Activated naive CD8-positive, alpha-beta T cell treated with anti-CD3 and anti-CD28 coated beads, Interleukin-2, amount 50 U/mL, for 24 hours (primary cell): ENCODE measurements around the gene NACC2.
"Not testable (repeated sequence)": the region's sequence is repeated elsewhere in the genome, so short reads cannot be mapped to it uniquely, and the experiment has no call there.

ENCODE experiments used
- ATAC-seq: fragments of 150-1000 bp; cut with Tn5 transposase; one replicate; pipeline ENCODE4 v1.10.0; 2021
- DNase-seq: peaks from one replicate; pipeline ENCODE4 v3.0.0; 2021
- H3K27ac Mint-ChIP-seq: one replicate; pipeline ENCODE4 v1.8.0; 2021; ENCODE audit warnings: mild to moderate bottlenecking, mixed read lengths
- H3K27me3 Mint-ChIP-seq: one replicate; pipeline ENCODE4 v1.8.0; 2021; ENCODE audit warnings: mixed read lengths
- H3K36me3 Mint-ChIP-seq: one replicate; pipeline ENCODE4 v1.8.0; 2021; ENCODE audit warnings: low read depth, mixed read lengths
- H3K4me1 Mint-ChIP-seq: one replicate; pipeline ENCODE4 v1.8.0; 2021; ENCODE audit warnings: mixed read lengths
- H3K4me3 Mint-ChIP-seq: one replicate; pipeline ENCODE4 v1.8.0; 2021; ENCODE audit warnings: mild to moderate bottlenecking, moderate library complexity, mixed read lengths
- H3K9me3 Mint-ChIP-seq: one replicate; pipeline ENCODE4 v1.8.0; 2021; ENCODE audit warnings: mixed read lengths

Gene NACC2

DNA sequence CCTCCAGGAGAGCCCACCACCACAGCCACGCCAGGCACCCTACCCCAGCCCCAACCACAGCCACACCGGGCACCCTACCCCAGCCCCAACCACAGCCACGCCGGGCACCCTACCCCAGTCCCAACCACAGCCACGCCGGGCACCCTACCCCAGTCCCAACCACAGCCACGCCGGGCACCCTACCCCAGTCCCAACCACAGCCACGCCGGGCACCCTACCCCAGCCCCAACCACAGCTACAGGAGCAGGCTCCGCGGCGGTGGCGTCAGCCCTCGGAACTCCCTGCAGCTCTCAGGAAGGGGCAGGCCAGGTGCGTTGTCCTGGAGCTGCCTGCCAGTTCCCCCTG, 128.2 kb downstream of the NACC2 start:
- ATAC-seq, H3K27ac Mint-ChIP-seq, H3K27me3 Mint-ChIP-seq, H3K36me3 Mint-ChIP-seq, H3K9me3 Mint-ChIP-seq, DNase-seq, H3K4me3 Mint-ChIP-seq: not testable (repeated sequence)
- peaks cover 17% of the 10 kb centered on the region for H3K4me1 Mint-ChIP-seq

DNA sequence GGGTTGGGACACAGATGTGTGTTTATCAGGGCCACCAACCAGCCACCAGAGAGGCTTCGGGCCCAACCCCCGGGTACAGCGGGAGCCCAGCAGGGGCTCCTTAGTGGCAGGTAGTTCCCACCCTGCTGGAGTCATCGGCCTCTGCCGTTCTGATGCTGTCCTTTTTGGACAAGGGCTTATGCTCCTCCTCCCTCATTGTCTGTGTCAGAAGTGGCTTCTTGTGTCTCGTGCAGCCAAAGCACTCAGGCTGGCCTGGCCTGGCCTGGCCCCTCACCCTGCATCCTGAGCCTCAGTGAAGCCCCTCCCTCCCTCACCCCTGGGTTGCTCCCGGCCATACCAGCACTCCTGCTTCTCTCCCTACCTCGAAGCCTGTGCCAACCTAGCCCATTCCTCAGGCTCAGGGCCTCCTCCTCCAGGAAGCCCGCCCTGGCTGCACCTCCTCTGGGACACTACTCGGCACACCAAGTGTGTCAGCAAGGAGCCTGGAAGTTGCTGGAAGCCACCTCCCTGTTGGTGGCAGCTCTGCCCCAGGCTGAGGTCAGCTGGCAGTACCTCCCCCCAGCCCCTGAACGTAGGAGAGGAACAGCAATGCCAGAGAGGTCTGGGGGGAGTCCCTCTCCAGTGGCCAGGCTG, 129.8 kb downstream of the NACC2 start:
- ATAC-seq, result no peak
- H3K27ac Mint-ChIP-seq, result no peak overlapping the region
- H3K27me3 Mint-ChIP-seq, result peaks cover 3% of the 10 kb centered on the region
- H3K4me3 Mint-ChIP-seq, result no peak overlapping the region
- no peaks in the 10 kb centered on the region for H3K9me3 Mint-ChIP-seq
- H3K4me1 Mint-ChIP-seq, result peaks cover 24% of the 10 kb centered on the region
- H3K36me3 Mint-ChIP-seq, result no peaks in the 10 kb centered on the region
- DNase-seq, result no peak

DNA sequence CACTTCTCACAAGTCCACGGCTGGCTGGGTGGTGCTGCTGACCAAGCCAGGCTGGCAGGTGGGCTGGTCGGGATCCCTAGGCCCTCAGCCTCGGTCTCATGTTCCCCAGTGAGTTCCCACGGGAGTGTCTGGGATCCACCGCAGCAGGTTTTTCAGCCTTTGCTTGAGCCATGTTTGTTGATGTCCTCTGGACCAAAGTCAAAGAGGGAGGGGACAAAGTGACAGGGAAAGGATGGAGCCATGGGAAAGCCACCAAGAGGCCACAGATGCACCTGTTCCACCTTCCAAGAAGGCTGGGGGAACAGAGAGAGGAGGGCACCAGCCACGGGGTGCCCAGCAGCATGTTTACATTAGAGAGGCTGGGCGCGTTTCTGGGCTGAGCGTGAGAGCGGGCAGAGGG, 131.2 kb downstream of the NACC2 start:
- no peaks in the 10 kb centered on the region for H3K36me3 Mint-ChIP-seq
- H3K9me3 Mint-ChIP-seq, result no peaks in the 10 kb centered on the region
- H3K27ac Mint-ChIP-seq, result no peak overlapping the region
- H3K4me1 Mint-ChIP-seq, result peaks cover 34% of the 10 kb centered on the region
- H3K27me3 Mint-ChIP-seq, result peaks cover 3% of the 10 kb centered on the region
- ATAC-seq (no peak), DNase-seq (no peak)
- no peak overlapping the region for H3K4me3 Mint-ChIP-seq

DNA sequence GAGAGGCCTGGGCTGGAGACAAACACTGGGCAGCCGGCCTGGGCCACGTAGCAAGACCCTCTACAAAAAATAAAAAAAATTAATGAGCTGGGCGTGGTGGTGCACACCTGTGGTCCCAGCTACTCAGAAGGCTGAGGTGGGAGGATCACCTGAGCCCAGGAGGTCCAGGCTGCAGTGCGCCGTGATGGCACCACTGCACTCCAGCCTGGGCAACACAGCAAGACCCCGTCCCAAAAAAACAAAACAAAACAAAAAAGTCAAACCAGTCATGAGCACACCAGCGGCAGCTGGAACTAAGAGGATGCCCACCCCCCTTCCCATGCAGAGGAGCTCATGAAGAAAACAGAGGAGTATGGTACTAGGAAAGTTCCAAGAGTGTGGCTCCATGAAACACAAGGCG, 131.8 kb downstream of the NACC2 start:
- H3K4me1 Mint-ChIP-seq, result peaks cover 37% of the 10 kb centered on the region
- no peak for ATAC-seq
- DNase-seq, result no peak
- no peak overlapping the region for H3K27ac Mint-ChIP-seq
- H3K4me3 Mint-ChIP-seq, result no peak overlapping the region
- H3K36me3 Mint-ChIP-seq, result no peaks in the 10 kb centered on the region
- H3K27me3 Mint-ChIP-seq, result peaks cover 3% of the 10 kb centered on the region
- H3K9me3 Mint-ChIP-seq, result no peaks in the 10 kb centered on the region

DNA sequence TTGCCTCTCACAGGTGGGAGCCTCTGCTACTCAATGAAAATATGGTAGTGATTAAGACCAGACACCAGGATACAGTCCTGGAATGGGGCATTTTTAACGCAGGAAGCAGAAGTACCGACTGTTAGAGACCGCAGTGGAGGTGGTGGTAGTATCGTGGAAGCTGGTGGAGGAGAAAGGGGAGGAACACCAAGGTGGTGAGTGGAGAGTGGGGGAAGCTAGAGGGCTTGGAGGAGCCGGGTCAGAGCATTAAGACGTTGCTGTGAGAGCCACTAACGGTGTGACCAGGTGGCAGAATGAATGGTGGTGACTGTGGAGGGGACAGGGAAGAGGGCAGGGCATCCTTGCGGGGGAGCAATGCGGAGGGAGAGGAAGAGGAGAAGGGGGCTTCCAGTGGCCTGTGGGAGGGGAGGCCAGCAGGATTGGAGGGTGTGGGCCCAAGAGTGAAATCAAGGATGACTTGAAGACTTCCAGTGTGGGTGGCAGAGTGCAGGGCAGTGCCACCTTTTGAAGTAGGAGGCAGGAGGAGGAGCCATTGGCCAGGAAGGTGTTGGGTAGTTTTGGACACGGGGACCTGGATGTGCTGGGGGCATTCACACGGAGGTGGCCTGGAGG, 132.3 kb downstream of the NACC2 start:
- ATAC-seq (no peak), DNase-seq (no peak)
- Mint-ChIP-seq H3K27me3 (peaks cover 3% of the 10 kb centered on the region), H3K9me3 (no peaks in the 10 kb centered on the region), H3K4me3 (peak overlapping the region; percentile 79), H3K27ac (peak overlapping the region; percentile 57), H3K4me1 (peaks cover 38% of the 10 kb centered on the region), H3K36me3 (no peaks in the 10 kb centered on the region)

DNA sequence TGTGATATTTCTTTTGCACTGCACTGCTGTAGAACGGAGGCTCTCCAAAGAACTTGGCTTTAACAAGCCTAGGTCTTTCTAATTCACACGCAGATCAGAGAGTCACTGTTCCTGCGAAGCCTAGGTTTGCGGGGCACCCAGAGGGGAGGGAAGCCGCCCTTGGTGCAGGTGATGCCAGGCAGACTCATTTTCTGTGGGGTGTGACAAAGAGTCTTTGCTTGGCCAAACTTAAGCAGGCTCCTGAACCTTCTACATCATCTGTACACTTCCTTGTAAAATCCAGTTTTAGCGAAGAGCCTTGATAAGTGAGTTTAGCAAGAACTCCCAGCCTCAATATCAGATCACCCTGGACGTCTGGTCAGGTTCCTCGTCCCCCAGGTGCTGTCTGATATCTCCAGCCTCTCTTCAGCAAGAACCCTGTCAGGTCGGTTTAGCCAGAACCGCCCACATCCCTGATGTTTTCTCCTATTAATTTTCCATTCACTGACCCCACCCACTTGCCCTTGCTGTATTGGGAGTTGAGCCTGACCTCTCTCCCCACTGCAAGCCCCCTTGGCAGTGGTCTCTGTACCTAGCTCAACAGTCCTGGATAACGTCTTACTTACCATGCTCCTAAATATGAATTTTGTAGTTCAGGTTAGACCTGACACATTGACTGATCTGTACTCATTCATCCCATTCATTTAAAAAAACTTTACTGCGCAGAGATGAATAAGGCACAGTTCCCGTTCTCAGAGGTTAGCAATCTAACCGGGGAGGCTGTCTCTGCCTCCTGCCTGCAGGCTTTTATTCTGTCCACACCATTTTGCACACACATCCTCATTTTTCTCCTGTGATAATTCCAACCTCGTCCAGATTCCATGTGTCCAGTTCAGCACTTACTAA, 133.0 kb downstream of the NACC2 start:
- ATAC-seq (no peak), DNase-seq (no peak)
- Mint-ChIP-seq H3K4me1 (peaks cover 34% of the 10 kb centered on the region), H3K9me3 (no peaks in the 10 kb centered on the region), H3K27me3 (peaks cover 3% of the 10 kb centered on the region), H3K27ac (peak overlapping the region; percentile 79), H3K36me3 (no peaks in the 10 kb centered on the region), H3K4me3 (peak overlapping the region; percentile 79)

DNA sequence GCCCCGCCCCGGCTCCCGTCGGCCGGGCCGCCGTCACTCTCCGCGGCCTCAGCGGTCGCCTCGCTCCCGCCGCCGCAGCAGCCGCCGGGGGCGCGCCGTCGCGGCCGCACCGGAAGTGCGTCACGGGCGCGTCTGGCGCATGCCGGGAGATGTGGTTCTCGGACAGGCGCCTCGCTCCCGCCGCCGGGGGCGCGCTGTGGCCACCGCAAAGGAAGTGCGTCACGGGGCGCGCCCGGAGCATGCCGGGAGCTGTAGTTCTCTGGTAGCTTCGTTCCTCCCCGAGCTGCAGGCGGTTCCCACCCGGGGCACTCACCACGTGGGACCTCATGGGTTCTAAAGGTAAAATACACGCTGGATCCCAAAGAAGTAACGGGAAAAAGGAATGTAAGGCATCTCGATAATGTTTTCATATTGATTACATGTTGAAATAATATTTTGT, 133.8 kb downstream of the NACC2 start, which contains the start of gene UBAC1:
UBAC1 (minus strand) TSS at position 97 of the 439 bp plus-strand sequence. CDS start 211 bp downstream, outside the sequence.
- H3K9me3 Mint-ChIP-seq, result no peaks in the 10 kb centered on the region
- ATAC-seq (peak; percentile 95), DNase-seq (peak; percentile 96)
- peak within 1 kb of the TSS; percentile 79 for H3K27ac Mint-ChIP-seq
- H3K36me3 Mint-ChIP-seq, result peaks cover 2% of the 10 kb centered on the region
- H3K4me1 Mint-ChIP-seq, result peaks cover 34% of the 10 kb centered on the region
- peak within 1 kb of the TSS; percentile 82 for H3K4me3 Mint-ChIP-seq
- peaks cover 3% of the 10 kb centered on the region for H3K27me3 Mint-ChIP-seq

DNA sequence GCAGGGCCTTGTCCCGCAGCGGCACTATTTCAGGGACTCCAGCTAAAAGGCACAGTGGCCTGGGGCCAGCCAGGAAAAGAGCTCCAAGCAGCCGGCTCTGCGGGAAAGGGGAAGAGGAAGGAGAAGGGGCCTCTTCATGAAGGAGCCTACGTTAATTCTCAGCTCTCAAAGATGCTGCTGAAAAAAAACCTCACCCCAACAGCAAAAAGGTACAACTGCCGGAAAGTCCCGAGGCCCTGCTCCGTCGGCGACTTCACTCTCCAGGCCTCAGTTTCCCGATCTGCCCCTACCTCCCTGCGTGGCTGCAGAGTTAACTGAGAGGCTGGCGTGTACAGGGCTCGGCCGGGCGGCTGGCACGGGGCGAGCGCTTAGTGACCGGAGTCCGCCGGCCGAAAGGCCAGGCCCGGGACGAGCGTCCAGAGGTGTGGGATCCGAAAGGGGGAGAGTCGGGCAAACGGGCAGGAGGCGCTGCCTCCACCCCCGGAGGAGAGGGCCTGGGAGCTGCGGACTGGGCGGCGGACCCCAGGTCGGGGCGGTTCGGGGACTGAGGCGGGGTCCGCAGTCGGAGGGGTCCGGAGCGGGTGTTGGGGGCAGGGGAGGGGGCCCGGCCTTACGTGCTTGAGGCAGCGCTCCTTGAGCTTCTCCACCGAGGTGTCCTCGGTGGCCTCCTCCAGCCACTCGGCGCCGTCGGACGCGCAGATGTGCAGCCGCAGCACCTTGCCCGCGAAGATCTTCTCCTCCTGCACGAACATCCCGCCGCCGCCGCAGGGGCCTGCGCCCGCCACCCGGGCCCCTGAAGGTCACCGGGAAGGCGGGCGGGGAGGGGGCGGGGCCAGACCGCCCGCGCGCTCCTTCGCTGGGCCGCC, 134.4 kb downstream of the NACC2 start:
- DNase-seq (peak; percentile 18), ATAC-seq (peak; percentile 0)
- H3K27ac Mint-ChIP-seq, result peak overlapping the region; percentile 67
- H3K4me3 Mint-ChIP-seq, result peak overlapping the region; percentile 82
- peaks cover 2% of the 10 kb centered on the region for H3K36me3 Mint-ChIP-seq
- peaks cover 34% of the 10 kb centered on the region for H3K4me1 Mint-ChIP-seq
- H3K27me3 Mint-ChIP-seq, result peaks cover 3% of the 10 kb centered on the region
- H3K9me3 Mint-ChIP-seq, result no peaks in the 10 kb centered on the region

DNA sequence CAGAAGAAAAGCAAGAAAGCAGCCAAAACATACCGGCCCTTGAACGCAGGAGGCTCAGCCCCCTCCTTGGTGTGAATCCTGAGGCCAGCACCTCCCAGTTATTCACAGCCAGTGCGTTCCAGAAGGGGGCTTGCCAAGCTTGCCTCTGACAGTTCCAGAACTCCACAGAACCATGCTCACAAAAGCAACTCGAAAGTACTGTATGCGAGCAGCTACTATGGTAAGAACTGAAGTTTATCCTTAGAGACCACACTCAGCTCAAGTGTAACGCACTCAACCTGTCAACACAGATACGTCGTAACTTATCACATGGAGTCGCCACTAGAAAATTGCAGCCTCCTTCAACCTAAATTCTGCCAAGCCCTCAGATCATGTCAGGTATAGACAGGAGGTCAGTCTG, 135.3 kb downstream of the NACC2 start:
- Mint-ChIP-seq H3K27ac (peak overlapping the region; percentile 67), H3K36me3 (peaks cover 2% of the 10 kb centered on the region), H3K9me3 (no peaks in the 10 kb centered on the region), H3K4me3 (peak overlapping the region; percentile 82), H3K27me3 (no peaks in the 10 kb centered on the region), H3K4me1 (peaks cover 34% of the 10 kb centered on the region)
- DNase-seq (no peak), ATAC-seq (no peak)

DNA sequence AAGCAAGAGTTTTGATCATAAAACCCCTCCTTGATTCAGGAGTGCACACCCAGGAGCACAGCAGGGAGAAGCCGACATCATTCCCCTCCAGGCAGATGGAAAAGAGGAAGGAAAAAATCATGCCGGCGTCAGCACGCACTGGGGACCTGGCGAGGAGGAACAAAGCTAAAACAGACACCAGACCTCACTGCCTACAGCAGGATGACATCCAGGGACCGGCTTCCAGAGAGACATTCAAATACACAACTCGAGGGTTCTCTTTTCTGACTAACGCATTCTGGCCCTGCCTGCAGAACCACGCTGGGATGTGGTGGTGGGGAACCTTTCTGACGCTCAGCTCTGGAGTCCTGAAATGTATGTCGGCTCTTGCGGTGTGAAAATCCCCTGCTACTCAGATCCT, 136.6 kb downstream of the NACC2 start:
- Mint-ChIP-seq H3K36me3 (peaks cover 6% of the 10 kb centered on the region), H3K27ac (no peak overlapping the region), H3K4me3 (no peak overlapping the region), H3K27me3 (no peaks in the 10 kb centered on the region), H3K4me1 (peaks cover 34% of the 10 kb centered on the region), H3K9me3 (no peaks in the 10 kb centered on the region)
- ATAC-seq (no peak), DNase-seq (no peak)

DNA sequence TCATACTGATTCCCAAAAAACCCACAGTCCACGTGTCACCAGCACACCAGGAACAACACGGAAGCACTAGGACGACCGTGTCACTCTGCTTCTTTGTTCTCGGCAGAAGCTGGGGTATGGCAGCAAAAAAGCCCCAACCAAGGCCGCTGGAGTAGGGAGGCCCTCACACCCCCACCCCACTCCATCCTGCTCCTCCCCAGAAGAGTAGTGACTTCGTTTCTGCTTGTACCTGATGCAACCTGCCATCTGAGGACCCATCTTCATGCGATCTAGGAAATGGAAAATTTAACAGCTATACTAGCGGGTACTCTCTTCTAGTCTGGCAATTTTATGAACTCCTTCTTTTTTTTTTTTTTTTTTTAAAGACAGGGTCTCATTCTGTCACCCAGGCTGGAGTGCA, 137.7 kb downstream of the NACC2 start:
- Mint-ChIP-seq H3K9me3 (no peaks in the 10 kb centered on the region), H3K27me3 (no peaks in the 10 kb centered on the region), H3K4me1 (peaks cover 27% of the 10 kb centered on the region), H3K36me3 (peaks cover 12% of the 10 kb centered on the region), H3K27ac (no peak overlapping the region), H3K4me3 (no peak overlapping the region)
- DNase-seq (no peak), ATAC-seq (no peak)

DNA sequence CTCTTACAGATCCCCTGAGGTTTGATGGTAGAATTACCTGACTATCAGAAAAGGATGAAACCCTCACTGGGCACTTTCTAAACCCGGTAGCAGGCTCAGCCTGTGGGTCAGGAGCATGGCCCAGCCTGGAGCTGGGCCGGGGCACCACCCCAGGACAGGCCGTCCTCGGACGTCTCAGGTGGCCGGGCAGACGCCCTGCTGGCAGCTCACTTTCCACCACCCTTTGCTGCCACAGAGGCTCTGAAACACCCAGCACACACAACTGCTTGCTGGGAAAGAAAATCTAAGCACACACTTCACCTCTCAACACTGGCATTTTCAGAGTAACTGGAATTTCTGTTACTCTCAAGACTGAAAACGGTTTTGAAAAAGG, 138.3 kb downstream of the NACC2 start:
- peaks cover 13% of the 10 kb centered on the region for H3K36me3 Mint-ChIP-seq
- H3K4me1 Mint-ChIP-seq, result peaks cover 21% of the 10 kb centered on the region
- H3K27me3 Mint-ChIP-seq, result no peaks in the 10 kb centered on the region
- no peak overlapping the region for H3K27ac Mint-ChIP-seq
- ATAC-seq, result no peak
- no peaks in the 10 kb centered on the region for H3K9me3 Mint-ChIP-seq
- no peak for DNase-seq
- no peak overlapping the region for H3K4me3 Mint-ChIP-seq
